Measurements from ENCODE around the gene FXYD5.

DNA sequence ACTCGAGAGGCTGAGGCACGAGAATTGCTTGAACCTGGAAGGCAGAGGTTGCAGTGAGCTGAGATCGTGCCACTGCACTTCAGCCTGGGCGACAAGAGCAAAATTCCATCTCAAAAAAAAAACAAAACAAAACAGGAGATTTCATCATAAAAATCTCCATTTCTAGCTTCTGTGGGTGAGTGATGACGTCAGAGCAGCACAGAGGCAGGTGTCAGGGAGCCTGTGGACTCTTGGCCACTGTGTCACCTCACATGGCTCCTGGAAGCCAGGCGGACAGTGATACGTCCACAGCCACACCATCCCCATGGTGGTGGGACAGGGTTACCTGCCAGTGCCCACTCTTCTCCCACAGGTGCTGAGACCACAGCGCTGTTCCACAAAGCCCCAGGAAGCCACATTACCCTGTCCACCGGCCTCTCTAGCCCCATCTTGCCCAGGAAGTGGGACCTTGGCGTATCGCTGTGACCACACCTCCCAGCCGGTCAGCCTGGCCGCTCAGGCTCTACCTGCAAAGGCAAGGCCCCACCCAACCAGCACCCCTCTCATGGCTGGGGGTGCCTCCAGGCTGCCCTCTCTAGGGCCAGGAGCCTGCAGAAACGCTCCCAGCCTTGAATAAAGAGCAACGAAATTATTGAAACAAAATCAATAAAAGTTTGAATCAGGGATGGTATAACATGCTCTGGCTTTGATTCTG is 41.4 kb upstream of the FXYD5 start:
- TF ChIP-seq CTCF (IDR thresholded peaks at IDR 0.05) (no peak), POLR2A (IDR thresholded peaks at IDR 0.05) (no peak), POLR2AphosphoS5 (IDR thresholded peaks at IDR 0.05) (no peak), EP300 (IDR thresholded peaks at IDR 0.05) (no peak)

All from stomach (tissue), 4 donors.